Measurements from ENCODE around the gene ZNF878.
"Not testable (repeated sequence)": the region's sequence is repeated elsewhere in the genome, so short reads cannot be mapped to it uniquely, and the experiment has no call there.

Gene ZNF878

GRCh38 chr19:12052497-12053169 is at the start of gene ZNF878:
Gene ZNF878, minus strand, starts transcription at chr19:12052961. Its CDS starts 160 bp downstream, at chr19:12052801.
- peak; percentile 94 for DNase-seq

GRCh38 chr19:12098040-12098439 is 45.3 kb upstream of the ZNF878 start:
- no peak for DNase-seq

GRCh38 chr19:12095111-12095790 is 42.5 kb upstream of the ZNF878 start:
- no peak for DNase-seq

GRCh38 chr19:12093777-12094176 is 41.0 kb upstream of the ZNF878 start:
- DNase-seq = no peak

DNA sequence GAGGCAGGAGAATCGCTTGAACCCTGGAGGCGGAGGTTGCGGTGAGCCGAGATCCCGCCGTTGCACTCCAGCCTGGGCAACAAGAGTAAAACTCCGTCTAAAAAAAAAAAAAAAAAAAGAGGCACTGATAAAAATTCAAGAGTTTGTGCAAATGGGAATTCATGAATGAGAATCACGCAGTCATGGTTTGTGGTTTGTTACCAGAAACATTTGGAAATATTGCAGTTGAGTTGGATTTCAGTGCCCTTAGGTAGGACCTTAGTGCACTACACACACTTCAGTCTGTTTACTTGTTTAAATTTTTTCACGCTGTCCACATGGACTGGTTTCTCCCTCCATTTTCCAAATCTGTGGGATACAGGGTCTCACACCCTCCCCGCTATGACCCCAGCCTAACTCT is 40.2 kb upstream of the ZNF878 start:
- no peak for DNase-seq

DNA sequence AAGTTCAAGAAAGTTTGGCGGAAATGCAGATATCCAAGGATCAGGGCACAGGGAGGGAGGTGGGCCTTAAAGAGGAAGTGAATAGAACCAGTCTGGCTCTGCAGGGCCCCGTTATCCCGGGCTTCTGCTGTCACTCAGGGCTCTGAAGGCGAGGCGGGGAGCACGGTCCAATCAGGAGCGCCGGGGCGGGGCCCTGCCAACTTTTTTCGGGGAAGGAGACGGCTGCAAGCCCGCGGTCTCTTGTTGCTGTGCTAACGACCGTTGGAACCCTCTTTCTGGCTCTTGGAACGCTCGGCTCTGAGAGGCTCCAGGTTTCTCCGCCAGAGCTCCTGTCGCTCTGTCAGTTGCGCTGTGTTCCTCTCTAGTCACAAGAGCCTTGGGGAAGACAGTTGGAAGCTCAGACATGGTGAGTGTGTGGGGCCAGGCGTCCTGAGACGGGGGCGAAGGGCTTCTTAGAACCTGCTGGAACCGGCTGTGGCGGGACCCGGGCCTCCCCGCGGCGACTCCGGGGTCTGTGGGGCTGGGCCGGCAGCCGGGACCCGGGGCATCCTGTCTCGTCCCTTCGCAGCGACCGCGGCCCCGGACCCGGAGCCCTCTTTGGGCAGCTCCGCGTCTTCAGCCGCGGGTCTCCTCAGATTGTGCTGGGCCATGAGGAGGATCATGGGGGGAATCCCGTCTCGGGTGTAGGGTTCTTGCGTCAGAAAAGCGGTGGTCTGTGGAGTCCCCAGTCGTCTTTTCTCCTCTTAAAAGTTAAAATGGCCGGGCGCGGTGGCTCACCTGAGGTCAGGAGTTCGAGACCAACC is 39.5 kb upstream of the ZNF878 start:
- DNase-seq = peak; percentile 41

DNA sequence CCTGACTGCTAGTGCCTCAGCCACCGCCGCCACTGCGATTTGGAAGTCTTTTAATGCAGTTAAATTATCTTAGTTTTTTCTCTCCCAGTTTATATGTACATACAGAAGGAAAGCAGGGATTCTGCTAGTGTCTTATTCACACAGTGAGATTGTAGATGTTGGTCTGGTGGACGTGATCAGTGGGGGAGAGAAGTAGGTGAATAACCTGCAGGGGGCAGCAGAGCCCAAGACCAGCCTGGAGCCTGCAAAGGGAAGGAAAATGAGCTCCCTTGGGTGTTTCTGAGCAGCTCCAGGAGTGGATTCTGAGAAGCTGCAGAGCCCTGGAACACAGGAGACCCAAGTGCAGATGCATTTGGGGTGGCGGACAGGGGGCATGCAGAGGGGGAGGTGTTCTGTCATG is 38.0 kb upstream of the ZNF878 start:
- DNase-seq = no peak

GRCh38 chr19:12085074-12085818 is 32.5 kb upstream of the ZNF878 start:
- no peak for DNase-seq

GRCh38 chr19:12083336-12083735 is 30.6 kb upstream of the ZNF878 start:
- DNase-seq = not testable (repeated sequence)

GRCh38 chr19:12077375-12077774 is 24.6 kb upstream of the ZNF878 start:
- DNase-seq = no peak

GRCh38 chr19:12076331-12076730 is 23.6 kb upstream of the ZNF878 start:
- DNase-seq = not testable (repeated sequence)

DNA sequence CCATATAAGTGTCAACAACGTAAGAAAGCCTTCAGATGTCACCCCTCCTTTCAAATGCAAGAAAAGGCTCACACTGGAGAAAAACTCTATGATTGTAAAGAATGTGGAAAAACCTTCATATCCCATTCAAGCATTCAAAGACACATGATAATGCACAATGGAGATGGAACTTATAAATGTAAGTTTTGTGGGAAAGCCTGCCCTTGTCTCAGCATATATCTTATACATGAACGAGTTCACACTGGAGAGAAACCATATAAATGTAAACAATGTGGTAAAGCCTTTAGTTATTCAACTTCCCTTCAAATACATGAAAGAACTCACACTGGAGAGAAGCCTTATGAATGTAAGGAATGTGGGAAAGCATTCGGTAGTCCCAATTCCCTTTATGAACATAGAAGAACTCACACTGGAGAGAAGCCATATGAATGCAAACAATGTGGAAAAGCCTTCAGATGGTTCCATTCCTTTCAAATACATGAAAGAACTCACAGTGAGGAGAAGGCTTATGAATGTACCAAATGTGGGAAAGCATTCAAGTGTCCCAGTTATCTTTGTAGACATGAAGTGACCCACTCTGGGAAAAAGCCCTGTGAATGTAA is 22.9 kb upstream of the ZNF878 start:
- no peak for DNase-seq

GRCh38 chr19:12064590-12065538 is 12.1 kb upstream of the ZNF878 start, which contains the start of gene ZNF844:
Gene ZNF844, plus strand, starts transcription at chr19:12064731. Its CDS starts 143 bp downstream, at chr19:12064874.
- DNase-seq = peak; percentile 90

DNA sequence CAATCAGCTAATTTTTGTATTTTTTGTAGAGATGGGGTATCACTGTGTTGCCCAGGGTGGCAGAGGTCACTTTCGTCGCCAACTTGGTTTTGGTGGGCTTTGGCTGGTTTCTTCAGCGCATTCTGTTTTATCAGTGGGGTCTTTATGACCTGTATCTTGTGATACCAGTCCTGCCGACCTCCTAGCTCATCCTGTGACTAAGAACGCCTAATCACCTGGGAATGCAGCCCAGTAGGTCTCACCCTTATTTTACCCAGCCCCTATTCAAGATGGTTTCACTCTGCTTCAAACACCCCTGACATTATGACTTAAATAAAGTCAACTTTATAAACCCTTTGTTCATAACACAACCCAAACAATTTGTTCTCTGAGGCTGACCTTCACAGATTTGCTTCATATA is 3.0 kb upstream of the ZNF878 start:
- no peak for DNase-seq

- DNase-seq = no peak
These were observed 667 bp downstream of the ZNF878 start for GRCh38 chr19:12052091-12052496.

DNA sequence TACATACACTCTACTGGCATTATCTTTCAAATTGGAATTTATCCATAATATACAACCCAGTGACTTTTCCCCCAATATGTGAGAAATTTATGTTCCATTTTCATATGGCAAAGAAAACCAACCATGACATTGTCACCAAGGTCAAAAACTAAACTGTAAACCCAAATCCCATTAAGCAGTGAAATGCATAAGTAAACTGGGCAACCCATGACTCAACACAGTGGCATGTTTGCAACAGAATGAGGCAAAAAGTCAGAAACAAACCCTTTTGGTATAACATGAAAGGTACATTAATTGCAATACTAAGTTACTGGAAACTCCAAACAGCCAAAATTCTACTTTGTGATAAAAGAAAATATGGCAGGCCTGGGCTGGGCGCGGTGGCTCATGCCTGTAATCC is 4.9 kb downstream of the ZNF878 start:
- no peak for DNase-seq

DNA sequence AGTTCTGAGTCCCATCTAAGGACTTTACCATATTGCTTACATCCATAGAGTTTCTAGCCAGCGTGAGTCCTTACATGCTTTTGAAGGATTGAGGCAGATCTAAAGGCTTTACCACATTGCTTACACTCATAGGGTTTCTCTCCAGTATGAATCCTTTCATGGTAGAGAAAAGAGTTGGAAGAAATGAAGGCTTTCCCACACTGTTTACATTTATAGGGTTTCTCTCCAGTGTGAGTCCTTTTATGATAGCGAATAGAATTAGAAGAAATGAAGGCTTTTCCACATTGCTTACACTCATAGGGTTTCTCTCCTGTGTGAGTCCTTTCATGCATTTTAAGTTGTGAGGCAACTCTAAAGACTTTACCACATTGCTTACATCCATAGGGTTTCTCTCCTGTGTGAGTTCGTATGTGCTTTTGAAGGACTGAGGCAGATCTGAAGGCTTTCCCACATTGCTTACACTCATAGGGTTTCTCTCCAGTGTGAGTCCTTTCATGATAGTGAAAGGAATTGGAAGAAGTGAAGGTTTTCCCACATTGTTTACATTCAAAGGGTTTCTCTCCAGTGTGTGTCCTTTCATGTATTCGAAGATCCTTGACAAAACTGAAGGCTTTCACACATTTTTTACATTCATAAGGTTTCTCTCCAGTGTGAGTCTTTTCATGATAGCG is 8.9 kb downstream of the ZNF878 start:
- no peak for DNase-seq

GRCh38 chr19:12042893-12043292 is 9.9 kb downstream of the ZNF878 start:
- DNase-seq = no peak

GRCh38 chr19:12035220-12036172 is 17.3 kb downstream of the ZNF878 start, which contains the start of gene ZNF433:
Gene ZNF433, minus strand, starts transcription at chr19:12035679. Its CDS starts 140 bp downstream, at chr19:12035539.
- DNase-seq = peak; percentile 97
